Left ventricle myocardium inferior (tissue), 1 donor: ENCODE data around the gene CLPX. TPM values are rescaled to one million over a fixed set of nuclear protein-coding genes. Genes with fewer than 3 reads are reported as not detected.
"Not testable (repeated sequence)": the region's sequence is repeated elsewhere in the genome, so short reads cannot be mapped to it uniquely, and the experiment has no call there.

Experiments
- DNase-seq: peaks from one replicate; pipeline ENCODE4 v3.0.0-alpha.2; 2020
- H3K27ac ChIP-seq: fragments of 200-600 bp; replicated peaks from 2 replicates; pipeline ENCODE4 v1.8.0; 2021
- H3K27me3 ChIP-seq: fragments of 200-600 bp; 2 replicates; pipeline ENCODE4 v1.8.0; 2021; ENCODE audit warnings: low read depth
- H3K36me3 ChIP-seq: fragments of 200-600 bp; 2 replicates; pipeline ENCODE4 v1.8.0; 2021
- H3K4me1 ChIP-seq: fragments of 200-600 bp; 2 replicates; pipeline ENCODE4 v1.8.0; 2021
- H3K4me3 ChIP-seq: fragments of 200-600 bp; 2 replicates; pipeline ENCODE4 v1.8.0; 2021; ENCODE audit warnings: mild to moderate bottlenecking, moderate library complexity
- H3K9me3 ChIP-seq: fragments of 200-600 bp; replicated peaks from 2 replicates; pipeline ENCODE4 v1.8.0; 2021
- intact Hi-C: fragments of 100-400 bp; cut with micrococcal nuclease; formaldehyde crosslinking; loops from one replicate; pipeline ENCODE4 v1.11.0; 2022
- total RNA-seq: library from RNA; stranded (reverse); fragmentation: NEBNext Ultra II Directional; extraction: Animal tissue kit (Norgen Biotek cat#: 25700); gene quantifications from one replicate; pipeline ENCODE4 v1.2.1, GENCODE V29; 2021
- TF ChIP-seq, protein P1 (sequence below): fragments of 200-600 bp; IDR thresholded peaks from 2 replicates; pipeline ENCODE4 v1.8.0; 2021; ENCODE audit warnings: antibody characterized with exemption, mild to moderate bottlenecking, borderline replicate concordance
- donor health status: DM: no; HTN: yes; CAD: no; lungs with severe emphysema.

Gene CLPX
- total RNA-seq, 1 donor from 2014 or later, result 52.5 TPM

DNA sequence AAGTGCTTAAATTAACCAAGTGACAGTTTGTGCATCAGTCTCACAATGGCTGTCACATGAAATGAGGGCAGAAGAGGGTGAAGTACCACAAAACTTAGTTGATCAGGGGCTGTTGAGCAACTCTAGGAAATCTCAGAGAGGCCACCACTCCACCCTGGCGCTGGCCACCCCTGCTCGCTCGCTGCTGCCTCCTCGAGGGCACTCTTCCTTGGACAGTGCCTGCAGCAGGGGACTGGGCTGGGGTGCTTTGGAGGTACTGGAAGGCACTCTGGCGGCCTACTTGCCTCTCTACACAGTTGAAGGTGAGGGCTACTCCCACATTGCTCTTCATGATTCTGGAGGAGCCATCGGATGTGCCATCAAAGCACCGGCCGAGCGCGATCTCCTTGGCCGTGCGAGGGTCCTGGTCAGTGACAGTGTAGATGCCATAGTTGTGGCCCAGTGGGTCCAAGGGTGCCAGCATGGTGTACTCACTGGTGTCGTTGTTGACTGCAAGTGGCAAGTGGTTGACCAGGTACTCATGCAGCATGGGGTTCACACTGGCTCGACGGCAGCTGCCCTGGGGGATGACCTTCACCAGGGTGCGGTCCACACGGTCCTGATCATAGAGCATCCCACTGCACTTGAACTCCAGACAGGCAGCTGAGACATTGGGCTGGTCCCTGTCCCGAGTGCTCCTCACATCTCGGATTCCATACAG, 11.6 kb upstream of the CLPX start:
- Histone ChIP-seq H3K36me3 (no peaks in the 10 kb centered on the region), H3K9me3 (no peaks in the 10 kb centered on the region), H3K4me1 (peaks cover 7% of the 10 kb centered on the region), H3K27me3 (no peaks in the 10 kb centered on the region), H3K4me3 (no peak overlapping the region), H3K27ac (no peak overlapping the region)
- intact Hi-C loops, result loop anchor here (10.0 kb wide), 1 partner anchor 68 kb away; no protein-coding TSS in a partner anchor
- TF ChIP-seq, protein P1, sequence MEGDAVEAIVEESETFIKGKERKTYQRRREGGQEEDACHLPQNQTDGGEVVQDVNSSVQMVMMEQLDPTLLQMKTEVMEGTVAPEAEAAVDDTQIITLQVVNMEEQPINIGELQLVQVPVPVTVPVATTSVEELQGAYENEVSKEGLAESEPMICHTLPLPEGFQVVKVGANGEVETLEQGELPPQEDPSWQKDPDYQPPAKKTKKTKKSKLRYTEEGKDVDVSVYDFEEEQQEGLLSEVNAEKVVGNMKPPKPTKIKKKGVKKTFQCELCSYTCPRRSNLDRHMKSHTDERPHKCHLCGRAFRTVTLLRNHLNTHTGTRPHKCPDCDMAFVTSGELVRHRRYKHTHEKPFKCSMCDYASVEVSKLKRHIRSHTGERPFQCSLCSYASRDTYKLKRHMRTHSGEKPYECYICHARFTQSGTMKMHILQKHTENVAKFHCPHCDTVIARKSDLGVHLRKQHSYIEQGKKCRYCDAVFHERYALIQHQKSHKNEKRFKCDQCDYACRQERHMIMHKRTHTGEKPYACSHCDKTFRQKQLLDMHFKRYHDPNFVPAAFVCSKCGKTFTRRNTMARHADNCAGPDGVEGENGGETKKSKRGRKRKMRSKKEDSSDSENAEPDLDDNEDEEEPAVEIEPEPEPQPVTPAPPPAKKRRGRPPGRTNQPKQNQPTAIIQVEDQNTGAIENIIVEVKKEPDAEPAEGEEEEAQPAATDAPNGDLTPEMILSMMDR, result no peak
- no peak for DNase-seq

DNA sequence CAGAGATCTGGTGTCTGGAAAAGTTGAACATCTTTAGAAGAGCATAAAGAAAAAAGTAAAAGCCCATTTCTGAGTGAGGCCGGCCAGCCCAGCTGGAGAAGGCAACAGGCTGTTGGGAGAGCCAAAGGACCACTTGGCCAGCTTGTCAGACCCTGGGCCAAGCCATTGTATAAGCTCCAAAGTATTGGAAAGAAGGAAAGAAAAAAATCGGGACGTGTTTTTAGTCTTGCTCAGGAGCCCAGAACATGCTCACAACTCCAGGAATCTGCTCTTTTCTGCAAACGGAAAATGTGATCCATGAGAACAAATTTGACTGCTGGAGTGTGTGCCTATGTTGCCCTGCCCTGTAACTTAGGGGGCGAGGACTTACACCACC, 10.4 kb upstream of the CLPX start:
- Histone ChIP-seq H3K27me3 (no peaks in the 10 kb centered on the region), H3K9me3 (no peaks in the 10 kb centered on the region), H3K36me3 (no peaks in the 10 kb centered on the region), H3K4me3 (no peak overlapping the region), H3K27ac (peak overlapping the region; percentile 69), H3K4me1 (peaks cover 7% of the 10 kb centered on the region)
- DNase-seq, result no peak
- TF ChIP-seq, protein P1, result no peak
- intact Hi-C loops, result loop anchor here (10.0 kb wide), 1 partner anchor 69 kb away; no protein-coding TSS in a partner anchor

DNA sequence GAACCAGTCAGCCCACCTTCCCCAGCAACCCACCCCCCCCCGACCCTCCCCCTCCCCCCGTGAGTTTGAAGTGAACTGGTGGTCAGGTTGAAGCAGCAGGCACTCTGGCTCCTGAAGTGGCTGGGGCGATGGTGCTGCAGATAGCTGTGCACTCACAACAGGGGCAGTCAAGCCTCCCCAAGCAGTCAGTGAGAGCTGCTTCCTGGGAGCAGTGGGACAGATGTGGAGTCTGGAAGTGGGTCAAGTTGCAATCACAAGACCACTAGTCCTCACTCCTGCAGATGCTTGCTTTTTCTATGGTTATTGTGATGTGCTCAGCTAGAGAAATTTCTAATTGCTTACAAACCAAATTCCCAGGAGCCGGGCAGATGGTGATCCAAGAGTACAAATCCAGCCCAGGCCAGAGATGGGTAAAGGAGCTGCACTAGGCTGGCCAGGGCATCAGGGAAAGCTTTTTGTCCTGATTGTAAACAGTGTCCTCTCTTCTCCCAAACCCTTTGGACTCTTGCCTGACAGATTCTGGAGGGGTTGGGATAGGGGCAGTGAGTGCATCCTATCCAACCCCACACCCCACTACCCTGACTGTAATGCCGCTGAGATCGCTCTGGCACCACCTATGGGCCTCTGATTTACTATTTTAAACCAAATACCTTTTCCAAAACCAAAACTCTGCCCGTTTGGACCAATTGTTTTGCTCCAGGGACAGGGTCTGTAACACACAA, 9.8 kb upstream of the CLPX start:
- DNase-seq, result no peak
- intact Hi-C loops, result loop anchor here (10.0 kb wide), 1 partner anchor 70 kb away; no protein-coding TSS in a partner anchor
- peak overlapping the region; percentile 69 for H3K27ac ChIP-seq

DNA sequence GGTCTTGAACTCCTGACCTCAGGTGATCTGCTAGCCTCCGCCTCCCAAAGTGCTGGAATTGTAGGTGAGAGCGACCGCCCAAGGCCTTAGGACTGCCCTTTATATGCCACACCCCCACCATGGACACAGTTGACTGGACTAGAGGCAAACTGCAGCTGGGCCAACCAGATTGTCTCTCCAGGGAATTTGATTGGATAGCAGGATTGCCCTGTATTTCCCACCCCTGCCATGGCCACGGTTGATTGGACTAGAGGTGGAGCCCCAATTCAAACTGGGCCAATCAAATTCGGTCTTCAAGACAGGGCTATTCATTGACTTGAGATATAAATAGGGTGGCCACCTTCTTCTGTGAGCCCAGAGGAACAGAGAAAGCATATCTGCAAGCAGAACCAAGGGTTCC, 6.9 kb upstream of the CLPX start:
- peaks cover 7% of the 10 kb centered on the region for H3K4me1 ChIP-seq
- DNase-seq, result no peak
- H3K9me3 ChIP-seq, result no peaks in the 10 kb centered on the region
- no peaks in the 10 kb centered on the region for H3K27me3 ChIP-seq
- TF ChIP-seq, protein P1, result no peak
- intact Hi-C loops, result loop anchor here (10.0 kb wide), 1 partner anchor 73 kb away; no protein-coding TSS in a partner anchor
- H3K4me3 ChIP-seq, result no peak overlapping the region
- no peak overlapping the region for H3K27ac ChIP-seq
- no peaks in the 10 kb centered on the region for H3K36me3 ChIP-seq

More for the DNA sequence above, 9.8 kb upstream of the CLPX start:
- H3K9me3 ChIP-seq, result no peaks in the 10 kb centered on the region
- H3K27me3 ChIP-seq, result no peaks in the 10 kb centered on the region
- peaks cover 7% of the 10 kb centered on the region for H3K4me1 ChIP-seq
- H3K36me3 ChIP-seq, result no peaks in the 10 kb centered on the region
- TF ChIP-seq, protein P1, result no peak
- no peak overlapping the region for H3K4me3 ChIP-seq

DNA sequence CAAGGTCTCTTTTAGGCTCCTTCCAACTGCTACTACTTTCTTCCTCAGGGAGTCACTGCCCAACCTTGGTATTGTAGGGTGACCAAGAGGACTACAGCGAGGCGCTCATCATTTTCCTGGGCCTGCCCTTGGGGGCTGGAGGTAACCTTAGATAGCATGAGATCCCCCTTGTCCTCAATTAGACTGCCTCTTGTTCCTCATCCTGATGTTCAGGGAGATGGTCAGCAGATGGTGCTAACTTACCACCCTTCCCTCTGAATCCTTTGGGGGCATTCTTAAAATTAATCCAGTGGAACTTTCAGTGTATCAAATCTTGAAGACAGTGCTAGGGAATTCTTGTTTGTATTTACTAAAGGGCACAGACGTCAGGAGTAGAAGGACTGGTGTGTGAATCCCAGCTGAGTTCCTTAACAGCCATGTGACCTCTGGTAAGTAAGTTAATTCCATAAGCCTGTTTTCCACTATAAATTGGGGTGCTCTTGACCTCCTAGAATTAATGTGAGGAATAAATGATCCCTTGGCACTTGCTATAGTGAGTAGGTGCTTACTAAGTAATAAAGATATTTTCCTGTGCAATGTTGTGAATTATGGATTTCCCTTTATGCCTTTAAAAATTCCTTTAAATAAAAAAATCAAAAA, 4.1 kb upstream of the CLPX start:
- no peak for DNase-seq
- H3K4me3 ChIP-seq, result no peak overlapping the region
- no peaks in the 10 kb centered on the region for H3K36me3 ChIP-seq
- no peaks in the 10 kb centered on the region for H3K9me3 ChIP-seq
- H3K4me1 ChIP-seq, result peaks cover 14% of the 10 kb centered on the region
- TF ChIP-seq, protein P1, result peak; percentile 75
- intact Hi-C loops, result no loop called here
- H3K27me3 ChIP-seq, result no peaks in the 10 kb centered on the region
- no peak overlapping the region for H3K27ac ChIP-seq

DNA sequence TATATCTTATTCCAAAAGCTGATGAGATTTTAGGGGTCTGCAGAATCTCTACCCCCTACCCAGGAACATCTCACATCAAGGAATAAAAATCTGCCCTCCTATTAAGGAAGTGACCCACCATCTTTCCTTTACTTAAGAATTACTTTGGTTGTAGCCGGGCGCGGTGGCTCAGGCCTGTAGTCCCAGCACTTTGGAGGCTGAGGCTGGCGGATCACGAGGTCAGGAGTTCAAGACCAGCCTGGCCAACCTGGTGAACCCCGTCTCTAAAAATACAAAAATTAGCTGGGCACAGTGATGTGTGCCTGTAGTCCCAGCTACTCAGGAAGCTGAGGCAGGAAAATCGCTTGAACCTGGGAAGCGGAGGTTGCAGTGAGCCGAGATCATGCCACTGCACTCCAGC, 3.3 kb upstream of the CLPX start:
- H3K4me3 ChIP-seq, intact Hi-C loops, DNase-seq, H3K27me3 ChIP-seq, H3K9me3 ChIP-seq, H3K36me3 ChIP-seq, H3K27ac ChIP-seq: not testable (repeated sequence)
- peaks cover 20% of the 10 kb centered on the region for H3K4me1 ChIP-seq
